HepG2 (cell line): ENCODE data around the gene STARD8.

Source experiments
- DRAP1 ChIP-seq: IDR thresholded peaks from 2 replicates; pipeline ENCODE4 v1.6.1; 2016; ENCODE audit warnings: missing genetic modification reagents, missing compliant biosample characterization
- KLF6 ChIP-seq: IDR thresholded peaks from 2 replicates; pipeline ENCODE4 v1.8.0; 2016; ENCODE audit warnings: missing biosample characterization, missing genetic modification reagents
- MYC ChIP-seq: sonication (generic); formaldehyde crosslinking; IDR thresholded peaks from 2 replicates; pipeline ENCODE4 v1.9.0; 2021; ENCODE audit warnings: missing genetic modification reagents, borderline replicate concordance
- NFYB ChIP-seq: sonication (generic); formaldehyde crosslinking; IDR thresholded peaks from 2 replicates; pipeline ENCODE4 v1.4.0; 2020; ENCODE audit warnings: missing genetic modification reagents
- ZFP41 ChIP-seq: sonication (generic); formaldehyde crosslinking; IDR thresholded peaks from 2 replicates; pipeline ENCODE4 v1.4.0; 2020; ENCODE audit warnings: mild to moderate bottlenecking, missing genetic modification reagents, borderline replicate concordance
- ZNF253 ChIP-seq: sonication (generic); formaldehyde crosslinking; IDR thresholded peaks from 2 replicates; pipeline ENCODE4 v1.8.0; 2022; ENCODE audit warnings: mild to moderate bottlenecking, missing genetic modification reagents, borderline replicate concordance
- ZNF329 ChIP-seq: sonication (generic); formaldehyde crosslinking; IDR thresholded peaks from 2 replicates; pipeline ENCODE4 v1.9.0; 2021; ENCODE audit warnings: low read depth, mild to moderate bottlenecking, missing genetic modification reagents
- ZNF549 ChIP-seq: sonication (generic); formaldehyde crosslinking; IDR thresholded peaks from 2 replicates; pipeline ENCODE4 v1.5.0; 2020; ENCODE audit warnings: missing genetic modification reagents

- no peak for TF ChIP-seq ZNF253 (CRISPR knock-in tag)
- TF ChIP-seq DRAP1 (CRISPR knock-in tag): no peak
- no peak for TF ChIP-seq MYC (CRISPR knock-in tag)
- no peak for TF ChIP-seq ZFP41 (CRISPR knock-in tag)
- no peak for TF ChIP-seq NFYB
- no peak for TF ChIP-seq KLF6 (CRISPR knock-in tag)
- TF ChIP-seq ZNF549 (CRISPR knock-in tag): no peak
- TF ChIP-seq ZNF329 (CRISPR knock-in tag): no peak
Measured at GRCh38 chrX:68659385-68659784, 11.9 kb downstream of the STARD8 start.
